Neural crest cell (in vitro differentiated cells): ENCODE results near the gene UBL5. TPM values are rescaled to one million over a fixed set of nuclear protein-coding genes. Genes with fewer than 3 reads are reported as not detected.

Source experiments
- DNase-seq: peaks from one replicate; pipeline ENCODE4 v3.0.0; 2021; ENCODE audit warnings: low read depth, mixed read lengths, low spot score
- H3K27ac Mint-ChIP-seq: one replicate; pipeline ENCODE4 v1.8.0; 2021; ENCODE audit warnings: mild to moderate bottlenecking, mixed read lengths; ENCODE audit not compliant: unreplicated experiment
- H3K27me3 Mint-ChIP-seq: 2 replicates; pipeline ENCODE4 v1.8.0; 2021; ENCODE audit warnings: low read depth, mild to moderate bottlenecking, mixed read lengths
- H3K36me3 Mint-ChIP-seq: 2 replicates; pipeline ENCODE4 v1.8.0; 2021; ENCODE audit warnings: low read depth, mild to moderate bottlenecking, mixed read lengths
- H3K4me1 Mint-ChIP-seq: 2 replicates; pipeline ENCODE4 v1.8.0; 2021; ENCODE audit warnings: mixed read lengths
- H3K4me3 Mint-ChIP-seq: one replicate; pipeline ENCODE4 v1.8.0; 2021; ENCODE audit warnings: mild to moderate bottlenecking, mixed read lengths
- H3K9me3 Mint-ChIP-seq: 2 replicates; pipeline ENCODE4 v1.8.0; 2021; ENCODE audit warnings: mixed read lengths
- CTCF ChIP-seq: fragments of 200-600 bp; sonication (generic); conservative IDR thresholded peaks from 2 replicates; pipeline ENCODE4 v1.5.0; 2021; ENCODE audit warnings: antibody characterized with exemption, mild to moderate bottlenecking
- total RNA-seq: library from RNA; stranded (reverse); gene quantifications from 2 replicates; pipeline ENCODE4 v1.2.1, GENCODE V29; 2021

Gene UBL5
- total RNA-seq, 1 donor from 2014 or later = 366 TPM

GRCh38 chr19:9847087-9847671, 19.5 kb downstream of the UBL5 start:
- peak; percentile 19 for DNase-seq
- Mint-ChIP-seq H3K27me3 (no peaks in the 10 kb centered on the region), H3K36me3 (peaks cover 5% of the 10 kb centered on the region), H3K27ac (no peak overlapping the region), H3K4me3 (no peak overlapping the region), H3K9me3 (no peaks in the 10 kb centered on the region), H3K4me1 (no peaks in the 10 kb centered on the region)
- TF ChIP-seq CTCF = peak; percentile 53

GRCh38 chr19:9848060-9848459, 20.3 kb downstream of the UBL5 start:
- peaks cover 4% of the 10 kb centered on the region for H3K36me3 Mint-ChIP-seq
- H3K4me3 Mint-ChIP-seq = no peak overlapping the region
- no peaks in the 10 kb centered on the region for H3K9me3 Mint-ChIP-seq
- H3K27ac Mint-ChIP-seq = no peak overlapping the region
- H3K27me3 Mint-ChIP-seq = no peaks in the 10 kb centered on the region
- DNase-seq = no peak
- peak; percentile 58 for TF ChIP-seq CTCF
- H3K4me1 Mint-ChIP-seq = no peaks in the 10 kb centered on the region

GRCh38 chr19:9848762-9849161, 21.0 kb downstream of the UBL5 start:
- DNase-seq = no peak
- H3K27ac Mint-ChIP-seq = no peak overlapping the region
- no peak overlapping the region for H3K4me3 Mint-ChIP-seq
- H3K27me3 Mint-ChIP-seq = no peaks in the 10 kb centered on the region
- peaks cover under 1% of the 10 kb centered on the region for H3K36me3 Mint-ChIP-seq
- no peak for TF ChIP-seq CTCF
- no peaks in the 10 kb centered on the region for H3K4me1 Mint-ChIP-seq
- no peaks in the 10 kb centered on the region for H3K9me3 Mint-ChIP-seq

GRCh38 chr19:9849791-9850190, 22.1 kb downstream of the UBL5 start:
- Mint-ChIP-seq H3K4me1 (no peaks in the 10 kb centered on the region), H3K27me3 (no peaks in the 10 kb centered on the region), H3K4me3 (no peak overlapping the region), H3K36me3 (peaks cover 7% of the 10 kb centered on the region), H3K9me3 (no peaks in the 10 kb centered on the region), H3K27ac (no peak overlapping the region)
- DNase-seq = no peak
- no peak for TF ChIP-seq CTCF

- peaks cover 7% of the 10 kb centered on the region for H3K36me3 Mint-ChIP-seq
- no peak for TF ChIP-seq CTCF
- H3K27ac Mint-ChIP-seq = no peak overlapping the region
- no peaks in the 10 kb centered on the region for H3K27me3 Mint-ChIP-seq
- H3K9me3 Mint-ChIP-seq = no peaks in the 10 kb centered on the region
- H3K4me1 Mint-ChIP-seq = no peaks in the 10 kb centered on the region
- no peak overlapping the region for H3K4me3 Mint-ChIP-seq
- no peak for DNase-seq
Observed at GRCh38 chr19:9850235-9850959, 22.7 kb downstream of the UBL5 start.
